ENCODE data around the gene AMPH.
"Not testable (repeated sequence)": the region's sequence is repeated elsewhere in the genome, so short reads cannot be mapped to it uniquely, and the experiment has no call there.

Gene AMPH

DNA sequence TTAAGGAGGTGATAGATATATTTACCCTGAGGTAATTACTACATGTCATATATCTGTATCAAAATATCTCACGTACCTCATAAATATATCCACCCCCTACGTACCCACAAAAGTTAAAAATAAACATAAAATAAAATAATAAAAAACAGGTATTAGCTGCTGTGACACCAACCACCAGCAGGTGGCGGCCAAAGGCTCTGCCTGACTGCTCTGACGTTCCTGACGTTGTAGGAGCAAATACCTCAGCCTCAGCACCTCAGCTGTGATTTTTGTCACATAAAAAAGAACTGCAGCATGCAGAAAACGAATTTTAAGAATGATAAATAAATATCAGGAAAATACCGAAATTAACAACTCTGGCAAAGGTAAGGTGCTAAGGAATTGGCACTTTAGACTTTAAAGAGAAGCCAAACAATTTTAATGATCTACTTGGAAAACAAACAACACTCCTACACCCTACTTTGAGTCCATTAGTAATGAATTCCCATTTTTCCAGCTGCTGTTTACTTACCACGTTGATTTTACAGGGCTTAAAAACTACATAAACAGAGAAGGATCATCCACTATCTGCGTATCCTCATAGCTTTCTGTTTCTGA is 232.3 kb downstream of the AMPH start:
- Histone ChIP-seq H3K4me3 (ENCODE audit: low read depth, low read length) (no peak overlapping the region), H3K36me3 (ENCODE audit: insufficient read depth, low read length) (no peaks in the 10 kb centered on the region), H3K27me3 (ENCODE audit: insufficient read depth, low read length) (no peaks in the 10 kb centered on the region), H3K4me1 (ENCODE audit: control insufficient read depth, insufficient read depth, low read length, unreplicated experiment) (no peaks in the 10 kb centered on the region), H2AFZ (ENCODE audit: low read length, unreplicated experiment) (no peak overlapping the region), H3K79me2 (ENCODE audit: control insufficient read depth, insufficient read depth, low read length, unreplicated experiment) (no peaks in the 10 kb centered on the region), H3K27ac (ENCODE audit: low read depth, low read length) (no peak overlapping the region)

DNA sequence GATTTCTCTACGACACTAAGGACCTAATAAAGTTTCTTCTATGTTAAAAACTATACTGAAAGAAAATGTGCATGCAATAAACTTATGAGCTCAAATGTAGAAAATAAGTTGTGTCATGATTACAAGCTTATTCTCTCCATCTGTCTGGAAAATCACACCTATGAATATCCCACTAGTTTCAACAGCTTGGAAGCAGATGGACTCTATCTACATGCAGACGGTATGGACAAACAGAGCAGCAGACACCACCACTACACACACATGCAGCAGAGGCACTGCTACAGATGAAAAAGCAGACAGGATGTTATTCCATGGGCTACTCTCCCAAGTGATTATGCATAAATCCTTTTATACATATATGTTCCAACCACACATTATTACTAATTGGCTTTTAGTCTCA is 234.3 kb downstream of the AMPH start:
- Histone ChIP-seq H3K79me2 (ENCODE audit: control insufficient read depth, insufficient read depth, low read length, unreplicated experiment) (no peaks in the 10 kb centered on the region), H3K4me3 (ENCODE audit: low read depth, low read length) (no peak overlapping the region), H3K4me1 (ENCODE audit: control insufficient read depth, insufficient read depth, low read length, unreplicated experiment) (no peaks in the 10 kb centered on the region), H3K36me3 (ENCODE audit: insufficient read depth, low read length) (no peaks in the 10 kb centered on the region), H3K27ac (ENCODE audit: low read depth, low read length) (no peak overlapping the region), H3K27me3 (ENCODE audit: insufficient read depth, low read length) (no peaks in the 10 kb centered on the region), H2AFZ (ENCODE audit: low read length, unreplicated experiment) (no peak overlapping the region)

DNA sequence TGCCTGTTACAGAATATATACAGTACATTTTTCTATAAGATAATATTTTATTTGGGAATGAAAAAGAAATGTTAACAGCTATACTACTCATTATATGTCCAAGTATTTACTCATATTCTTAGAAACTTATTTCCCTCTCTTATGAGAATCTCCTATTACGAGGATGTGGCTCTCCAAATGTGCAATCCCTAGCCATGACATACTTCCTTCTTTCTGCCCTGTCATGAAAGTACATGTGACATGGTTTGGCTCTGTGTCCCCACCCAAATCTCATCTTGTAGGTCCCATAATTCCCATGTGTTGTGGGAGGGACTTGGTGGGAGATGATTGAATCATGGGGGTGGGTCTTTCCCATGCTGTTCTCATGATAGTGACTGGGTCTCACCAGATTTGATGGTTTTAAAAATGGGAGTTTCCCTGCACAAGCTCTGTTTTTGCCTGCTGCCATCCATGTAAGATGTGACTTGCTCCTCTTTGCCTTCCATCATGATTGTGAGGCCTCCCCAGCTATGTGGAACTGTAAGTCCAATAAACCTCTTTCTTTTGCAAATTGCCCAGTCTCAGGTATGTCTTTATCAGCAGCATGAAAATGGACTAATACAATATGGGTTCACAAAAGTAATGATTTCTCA is 235.1 kb downstream of the AMPH start:
- not testable (repeated sequence) for H3K4me1 ChIP-seq (ENCODE audit: control insufficient read depth, insufficient read depth, low read length, unreplicated experiment); H2AFZ ChIP-seq (ENCODE audit: low read length, unreplicated experiment); H3K27me3 ChIP-seq (ENCODE audit: insufficient read depth, low read length); H3K36me3 ChIP-seq (ENCODE audit: insufficient read depth, low read length); H3K4me3 ChIP-seq (ENCODE audit: low read depth, low read length); H3K27ac ChIP-seq (ENCODE audit: low read depth, low read length); H3K79me2 ChIP-seq (ENCODE audit: control insufficient read depth, insufficient read depth, low read length, unreplicated experiment)

DNA sequence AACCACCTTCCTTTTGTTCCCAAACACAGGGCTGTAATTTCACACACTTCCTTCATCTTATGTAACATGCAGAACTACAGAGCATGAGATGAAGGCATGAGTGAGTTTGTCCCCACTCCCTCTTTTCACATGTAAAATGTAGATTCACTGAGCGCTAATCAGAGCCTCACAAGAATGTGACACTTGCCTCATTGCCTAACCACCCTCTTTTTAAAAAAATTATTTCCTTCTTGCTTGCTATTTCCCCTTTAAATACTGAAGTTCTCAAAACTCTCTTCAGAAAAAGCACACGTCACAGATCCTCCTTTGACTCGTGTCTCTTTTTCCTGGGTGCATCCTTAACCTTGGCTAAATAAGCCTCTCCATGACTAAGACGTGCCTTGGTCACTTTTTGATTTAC is 236.5 kb downstream of the AMPH start:
- Histone ChIP-seq H3K27me3 (ENCODE audit: insufficient read depth, low read length) (no peaks in the 10 kb centered on the region), H3K79me2 (ENCODE audit: control insufficient read depth, insufficient read depth, low read length, unreplicated experiment) (no peaks in the 10 kb centered on the region), H3K4me1 (ENCODE audit: control insufficient read depth, insufficient read depth, low read length, unreplicated experiment) (no peaks in the 10 kb centered on the region), H3K36me3 (ENCODE audit: insufficient read depth, low read length) (no peaks in the 10 kb centered on the region), H2AFZ (ENCODE audit: low read length, unreplicated experiment) (no peak overlapping the region), H3K27ac (ENCODE audit: low read depth, low read length) (no peak overlapping the region), H3K4me3 (ENCODE audit: low read depth, low read length) (no peak overlapping the region)

DNA sequence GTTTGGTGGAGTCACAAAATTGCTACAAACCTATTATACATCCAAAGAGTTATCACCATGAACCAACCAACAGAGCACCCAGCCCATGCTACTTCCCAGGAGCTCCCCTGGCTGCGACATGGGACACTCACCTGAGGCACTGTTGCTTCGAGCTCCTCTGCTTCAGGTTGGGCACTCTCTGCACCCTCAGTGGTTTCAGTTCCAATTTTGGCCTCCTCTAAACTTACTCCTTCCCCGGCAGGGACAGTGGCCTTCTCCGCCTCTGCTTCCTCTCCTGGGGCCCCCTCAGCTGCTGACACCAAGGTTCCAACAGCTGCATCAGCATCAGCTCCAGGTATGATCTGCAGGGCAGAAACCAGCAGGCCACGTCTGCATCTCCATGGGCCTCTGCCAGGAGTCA is 237.3 kb downstream of the AMPH start:
- no peak overlapping the region for H3K27ac ChIP-seq (ENCODE audit: low read depth, low read length)
- H3K36me3 ChIP-seq (ENCODE audit: insufficient read depth, low read length), result no peaks in the 10 kb centered on the region
- no peaks in the 10 kb centered on the region for H3K4me1 ChIP-seq (ENCODE audit: control insufficient read depth, insufficient read depth, low read length, unreplicated experiment)
- no peaks in the 10 kb centered on the region for H3K27me3 ChIP-seq (ENCODE audit: insufficient read depth, low read length)
- no peak overlapping the region for H3K4me3 ChIP-seq (ENCODE audit: low read depth, low read length)
- H3K79me2 ChIP-seq (ENCODE audit: control insufficient read depth, insufficient read depth, low read length, unreplicated experiment), result no peaks in the 10 kb centered on the region
- H2AFZ ChIP-seq (ENCODE audit: low read length, unreplicated experiment), result no peak overlapping the region

DNA sequence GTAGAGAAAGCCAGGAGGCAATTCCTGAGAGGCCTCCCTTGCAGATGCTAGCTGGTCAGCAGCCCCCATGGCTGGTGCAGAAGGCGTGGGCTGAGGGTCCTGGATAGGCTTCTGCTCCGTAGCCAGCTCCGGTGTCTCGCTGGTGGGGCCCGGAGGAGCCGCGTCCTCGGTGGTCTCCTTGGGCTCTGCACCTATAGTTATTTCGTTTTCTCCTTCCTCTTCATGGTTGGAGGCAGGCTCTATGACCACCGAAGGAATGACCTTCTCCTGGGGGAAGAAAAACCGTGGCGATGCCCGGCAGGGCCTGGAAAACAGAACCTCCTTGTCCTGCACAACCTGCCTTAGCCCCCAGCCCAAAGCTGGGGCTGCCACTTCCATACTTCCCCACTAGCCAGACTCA is 239.4 kb downstream of the AMPH start:
- Histone ChIP-seq H3K4me3 (ENCODE audit: low read depth, low read length) (no peak overlapping the region), H3K4me1 (ENCODE audit: control insufficient read depth, insufficient read depth, low read length, unreplicated experiment) (no peaks in the 10 kb centered on the region), H2AFZ (ENCODE audit: low read length, unreplicated experiment) (no peak overlapping the region), H3K79me2 (ENCODE audit: control insufficient read depth, insufficient read depth, low read length, unreplicated experiment) (no peaks in the 10 kb centered on the region), H3K27ac (ENCODE audit: low read depth, low read length) (no peak overlapping the region), H3K36me3 (ENCODE audit: insufficient read depth, low read length) (no peaks in the 10 kb centered on the region), H3K27me3 (ENCODE audit: insufficient read depth, low read length) (no peaks in the 10 kb centered on the region)

DNA sequence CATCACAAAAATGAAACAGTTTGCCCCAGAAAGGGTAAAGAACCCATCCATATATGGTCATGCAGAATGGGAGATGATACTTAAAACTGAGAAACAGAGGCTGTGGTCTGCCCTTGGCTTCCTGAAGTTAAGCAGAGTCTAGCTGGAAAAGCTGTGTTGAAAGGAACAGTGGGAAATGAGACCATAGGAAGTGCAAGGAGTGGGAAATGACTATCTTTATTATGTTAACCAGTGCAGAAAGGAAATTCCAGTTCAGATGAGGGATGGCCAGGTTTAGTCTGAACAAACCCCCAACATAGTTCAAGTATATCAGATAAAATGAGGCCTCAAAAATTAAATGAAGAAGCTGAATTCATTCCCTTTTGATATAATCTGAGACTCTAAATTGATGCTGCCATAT is 245.5 kb downstream of the AMPH start:
- peaks cover 14% of the 10 kb centered on the region for H3K4me1 ChIP-seq (ENCODE audit: control insufficient read depth, insufficient read depth, low read length, unreplicated experiment)
- H2AFZ ChIP-seq (ENCODE audit: low read length, unreplicated experiment), result no peak overlapping the region
- H3K4me3 ChIP-seq (ENCODE audit: low read depth, low read length), result no peak overlapping the region
- H3K27me3 ChIP-seq (ENCODE audit: insufficient read depth, low read length), result no peaks in the 10 kb centered on the region
- H3K79me2 ChIP-seq (ENCODE audit: control insufficient read depth, insufficient read depth, low read length, unreplicated experiment), result no peaks in the 10 kb centered on the region
- no peaks in the 10 kb centered on the region for H3K36me3 ChIP-seq (ENCODE audit: insufficient read depth, low read length)
- no peak overlapping the region for H3K27ac ChIP-seq (ENCODE audit: low read depth, low read length)

DNA sequence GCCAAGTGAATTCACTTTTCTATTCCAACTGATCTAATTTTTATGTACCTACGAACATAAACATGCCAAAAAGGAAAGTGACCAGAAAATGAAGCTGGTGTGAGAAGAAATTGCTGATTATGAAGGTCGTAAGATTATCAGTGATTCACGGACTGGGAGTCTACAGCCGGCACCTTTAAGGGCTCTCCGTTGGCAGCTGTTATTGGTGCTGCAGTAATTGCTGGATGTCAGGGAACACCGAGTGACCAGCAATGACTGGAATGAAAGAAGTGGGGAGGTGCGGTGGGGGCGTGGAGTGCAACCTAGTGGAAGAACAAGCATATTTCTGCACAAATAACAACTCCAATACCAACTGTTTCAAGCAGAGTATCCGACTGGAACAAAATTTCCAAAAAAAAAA is 247.9 kb downstream of the AMPH start:
- Histone ChIP-seq H3K27ac (ENCODE audit: low read depth, low read length) (peak overlapping the region; percentile 4; the same call in 1 of the 2 replicates), H2AFZ (ENCODE audit: low read length, unreplicated experiment) (no peak overlapping the region), H3K36me3 (ENCODE audit: insufficient read depth, low read length) (no peaks in the 10 kb centered on the region), H3K4me3 (ENCODE audit: low read depth, low read length) (no peak overlapping the region), H3K4me1 (ENCODE audit: control insufficient read depth, insufficient read depth, low read length, unreplicated experiment) (peaks cover 14% of the 10 kb centered on the region), H3K27me3 (ENCODE audit: insufficient read depth, low read length) (no peaks in the 10 kb centered on the region), H3K79me2 (ENCODE audit: control insufficient read depth, insufficient read depth, low read length, unreplicated experiment) (no peaks in the 10 kb centered on the region)

DNA sequence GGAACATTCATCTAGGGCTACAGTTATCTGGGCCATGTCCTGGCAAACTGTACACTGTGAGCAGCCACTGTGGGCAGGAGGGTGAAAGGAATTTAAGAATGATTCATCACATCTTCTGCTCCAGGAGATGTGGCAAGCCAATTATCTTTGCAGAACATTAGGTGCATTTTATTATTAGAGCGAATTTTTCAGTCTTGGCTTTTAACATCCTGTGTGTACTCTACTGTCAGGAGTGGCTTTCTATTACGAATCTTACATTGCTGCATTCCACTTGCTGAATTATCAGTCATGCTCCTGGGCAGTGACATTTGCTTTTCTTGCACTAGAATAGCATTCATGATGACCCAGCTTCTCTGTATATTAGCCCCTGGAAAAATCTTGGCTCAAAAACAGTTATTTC is 248.5 kb downstream of the AMPH start:
- H3K36me3 ChIP-seq (ENCODE audit: insufficient read depth, low read length), result no peaks in the 10 kb centered on the region
- H2AFZ ChIP-seq (ENCODE audit: low read length, unreplicated experiment), result no peak overlapping the region
- H3K79me2 ChIP-seq (ENCODE audit: control insufficient read depth, insufficient read depth, low read length, unreplicated experiment), result no peaks in the 10 kb centered on the region
- peak overlapping the region; percentile 4; the same call in 1 of the 2 replicates for H3K27ac ChIP-seq (ENCODE audit: low read depth, low read length)
- no peak overlapping the region for H3K4me3 ChIP-seq (ENCODE audit: low read depth, low read length)
- H3K4me1 ChIP-seq (ENCODE audit: control insufficient read depth, insufficient read depth, low read length, unreplicated experiment), result peaks cover 14% of the 10 kb centered on the region
- no peaks in the 10 kb centered on the region for H3K27me3 ChIP-seq (ENCODE audit: insufficient read depth, low read length)

DNA sequence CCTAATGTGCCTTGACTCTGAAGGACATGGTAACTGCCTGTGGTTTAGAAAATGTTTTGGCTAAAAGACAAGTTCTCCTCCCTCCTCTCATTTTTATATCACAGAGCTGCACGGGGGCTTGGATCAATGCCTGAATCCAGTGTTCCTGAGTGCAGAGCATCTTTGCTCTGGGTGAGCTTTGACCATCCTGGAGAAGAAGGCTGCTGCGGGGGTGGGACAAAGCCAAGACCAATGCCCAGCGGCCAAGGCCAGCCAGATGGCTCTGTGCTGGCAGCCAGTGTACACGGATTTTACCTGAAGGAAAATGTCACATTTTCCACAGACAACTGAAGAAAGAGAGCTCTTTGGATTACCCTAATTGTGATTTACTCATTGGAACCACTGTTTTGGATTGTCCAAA is 255.7 kb downstream of the AMPH start:
- no peaks in the 10 kb centered on the region for H3K79me2 ChIP-seq (ENCODE audit: control insufficient read depth, insufficient read depth, low read length, unreplicated experiment)
- no peaks in the 10 kb centered on the region for H3K4me1 ChIP-seq (ENCODE audit: control insufficient read depth, insufficient read depth, low read length, unreplicated experiment)
- no peak overlapping the region for H3K4me3 ChIP-seq (ENCODE audit: low read depth, low read length)
- H3K36me3 ChIP-seq (ENCODE audit: insufficient read depth, low read length), result no peaks in the 10 kb centered on the region
- no peaks in the 10 kb centered on the region for H3K27me3 ChIP-seq (ENCODE audit: insufficient read depth, low read length)
- no peak overlapping the region for H3K27ac ChIP-seq (ENCODE audit: low read depth, low read length)
- no peak overlapping the region for H2AFZ ChIP-seq (ENCODE audit: low read length, unreplicated experiment)

DNA sequence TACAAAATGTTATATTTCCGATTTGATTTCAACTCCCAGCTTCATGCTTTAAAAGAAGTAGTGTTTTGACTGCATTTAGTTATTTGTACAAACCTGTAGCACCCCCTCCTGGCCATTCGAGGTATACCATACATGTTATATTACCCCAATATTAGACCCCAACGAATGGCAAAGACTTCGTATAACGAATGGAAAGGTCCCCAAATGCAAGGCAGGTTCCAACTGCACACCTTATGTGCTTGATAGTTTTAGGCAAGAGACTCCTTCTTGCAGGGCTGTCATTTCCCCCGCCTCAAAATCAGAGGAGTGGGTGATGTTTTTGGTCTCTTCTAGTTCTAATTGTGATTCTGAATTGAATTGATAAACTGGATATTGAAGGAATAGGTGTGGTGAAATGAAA is 256.7 kb downstream of the AMPH start:
- Histone ChIP-seq H3K27me3 (ENCODE audit: insufficient read depth, low read length) (no peaks in the 10 kb centered on the region), H3K79me2 (ENCODE audit: control insufficient read depth, insufficient read depth, low read length, unreplicated experiment) (no peaks in the 10 kb centered on the region), H3K4me3 (ENCODE audit: low read depth, low read length) (no peak overlapping the region), H3K4me1 (ENCODE audit: control insufficient read depth, insufficient read depth, low read length, unreplicated experiment) (peaks cover 2% of the 10 kb centered on the region), H2AFZ (ENCODE audit: low read length, unreplicated experiment) (no peak overlapping the region), H3K36me3 (ENCODE audit: insufficient read depth, low read length) (no peaks in the 10 kb centered on the region), H3K27ac (ENCODE audit: low read depth, low read length) (no peak overlapping the region)
